HG02870 (cell line): ENCODE measurements around the gene PRKCH.

Experiments used
- ATAC-seq: cut with Tn5 transposase; IDR thresholded peaks from one replicate; pipeline ENCODE4 v1.9.1; 2021; ENCODE audit warnings: mild to moderate bottlenecking, moderate library complexity; ENCODE audit not compliant: unreplicated experiment

The PRKCH gene

DNA sequence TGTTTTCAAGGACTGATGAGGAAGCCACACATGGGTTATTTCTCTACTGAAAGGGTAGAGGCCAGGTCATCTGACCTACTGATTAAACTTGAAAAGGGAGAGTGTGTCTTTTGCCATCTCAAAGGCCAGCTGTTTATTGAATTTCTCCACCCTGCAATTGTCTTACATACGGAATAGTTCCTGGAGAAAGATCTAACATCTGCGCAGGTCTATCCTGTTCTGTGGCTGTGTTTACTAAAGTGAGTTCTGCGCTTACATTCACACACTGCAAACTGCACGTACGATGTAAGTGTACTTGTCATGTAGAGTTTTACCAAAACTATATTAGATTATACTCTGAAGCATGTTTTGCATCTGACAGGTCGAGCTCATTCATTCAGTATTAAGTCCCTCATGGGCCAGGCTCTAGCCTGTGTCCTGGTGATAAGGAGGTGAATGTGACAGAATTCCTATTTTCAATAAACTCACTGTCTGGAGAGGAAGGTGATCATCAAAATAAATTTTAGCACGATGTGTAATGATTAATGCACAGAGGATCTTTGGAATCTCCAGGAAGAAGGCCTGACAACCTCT lies 96.6 kb downstream of the PRKCH start:
- no peak for ATAC-seq

GRCh38 chr14:61418746-61419145 lies 97.4 kb downstream of the PRKCH start:
- no peak for ATAC-seq

GRCh38 chr14:61419201-61419600 lies 97.8 kb downstream of the PRKCH start:
- ATAC-seq = no peak

GRCh38 chr14:61420326-61420725 lies 98.9 kb downstream of the PRKCH start:
- no peak for ATAC-seq

- ATAC-seq = no peak
These were observed 100.0 kb downstream of the PRKCH start for GRCh38 chr14:61421212-61421923.

DNA sequence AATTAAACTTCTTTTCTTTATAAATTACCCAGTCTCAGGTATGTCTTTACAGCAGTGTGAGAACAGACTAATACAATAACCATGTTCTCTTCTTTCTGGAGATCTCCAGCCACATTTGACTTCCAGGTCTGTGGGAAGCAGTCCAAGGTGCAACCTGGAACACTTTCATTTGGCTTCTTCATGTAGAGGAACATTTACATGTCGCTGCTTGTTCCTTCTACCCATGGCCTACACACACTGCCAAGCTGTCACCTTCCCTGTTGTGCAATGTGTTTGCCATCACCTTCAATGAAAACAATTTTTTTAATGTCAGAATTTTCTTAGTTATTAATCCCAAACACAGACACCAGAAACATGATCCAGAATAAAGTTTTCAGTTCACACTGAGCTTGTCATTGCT lies 104.7 kb downstream of the PRKCH start:
- no peak for ATAC-seq

DNA sequence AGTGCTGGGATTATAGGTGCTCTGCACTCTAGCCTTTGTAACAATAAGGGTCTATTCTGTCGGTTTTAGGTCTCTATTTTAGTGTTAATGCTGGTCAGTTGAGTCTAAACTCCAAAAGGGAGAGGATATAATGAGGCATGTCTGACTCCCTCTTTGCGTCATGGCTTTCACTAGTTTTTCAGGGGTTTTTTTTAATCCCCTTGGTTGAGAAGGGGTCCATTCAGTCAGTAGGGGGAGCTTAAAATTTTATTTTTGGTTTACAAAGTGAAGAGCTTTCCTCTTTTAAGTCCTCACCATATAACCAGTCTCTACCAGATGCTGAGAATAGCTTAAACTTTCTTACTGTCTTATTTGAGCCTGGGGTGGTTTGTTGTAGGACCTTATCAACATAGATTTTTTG lies 106.9 kb downstream of the PRKCH start:
- ATAC-seq = no peak

- no peak for ATAC-seq
These were observed 107.9 kb downstream of the PRKCH start for GRCh38 chr14:61429316-61429715.

- ATAC-seq = no peak
These were observed 108.8 kb downstream of the PRKCH start for GRCh38 chr14:61430066-61430757.

DNA sequence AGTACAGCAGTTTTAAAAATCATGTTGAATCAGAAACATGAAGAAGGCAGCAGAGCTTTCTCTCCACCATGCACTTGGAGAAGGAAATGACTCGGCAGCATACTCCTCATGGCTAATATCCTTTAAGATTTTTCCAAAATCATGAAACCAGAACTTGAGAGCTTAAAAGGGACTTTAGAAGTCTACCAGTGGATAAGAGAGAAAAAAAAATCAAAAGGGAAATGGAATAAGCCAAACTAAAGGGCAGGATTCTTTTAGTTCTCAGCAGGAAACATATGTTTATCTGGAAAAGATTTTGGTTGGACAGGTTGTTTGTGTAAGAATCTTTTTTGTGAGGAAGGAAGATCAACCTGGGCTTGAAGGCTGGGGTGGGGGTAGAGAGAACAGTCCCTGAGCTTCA lies 111.8 kb downstream of the PRKCH start:
- no peak for ATAC-seq

- no peak for ATAC-seq
These were observed 112.4 kb downstream of the PRKCH start for GRCh38 chr14:61433828-61434227.

DNA sequence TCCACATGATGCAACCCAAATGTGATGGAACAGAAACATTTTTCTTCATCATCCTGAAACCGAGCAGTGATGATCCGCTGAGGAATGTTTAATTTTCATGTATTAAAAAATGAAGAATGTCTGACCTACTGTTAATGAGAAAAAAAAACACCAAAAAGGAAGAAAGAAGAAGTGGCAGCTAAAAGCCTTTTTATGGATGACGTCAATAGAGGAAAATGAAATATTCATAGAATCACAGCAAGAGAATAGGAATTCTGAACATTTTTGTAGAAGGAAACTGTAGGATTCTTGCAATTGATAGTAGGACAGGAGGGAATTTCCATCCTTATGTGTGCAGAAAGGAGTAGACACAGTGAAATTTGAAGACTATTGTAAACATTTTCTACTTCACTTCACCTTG lies 112.9 kb downstream of the PRKCH start:
- ATAC-seq = no peak

GRCh38 chr14:61435563-61436337 lies 114.4 kb downstream of the PRKCH start:
- ATAC-seq = no peak

- no peak for ATAC-seq
These were observed 116.0 kb downstream of the PRKCH start for GRCh38 chr14:61437381-61437780.

GRCh38 chr14:61438036-61438435 lies 116.7 kb downstream of the PRKCH start:
- ATAC-seq = no peak

DNA sequence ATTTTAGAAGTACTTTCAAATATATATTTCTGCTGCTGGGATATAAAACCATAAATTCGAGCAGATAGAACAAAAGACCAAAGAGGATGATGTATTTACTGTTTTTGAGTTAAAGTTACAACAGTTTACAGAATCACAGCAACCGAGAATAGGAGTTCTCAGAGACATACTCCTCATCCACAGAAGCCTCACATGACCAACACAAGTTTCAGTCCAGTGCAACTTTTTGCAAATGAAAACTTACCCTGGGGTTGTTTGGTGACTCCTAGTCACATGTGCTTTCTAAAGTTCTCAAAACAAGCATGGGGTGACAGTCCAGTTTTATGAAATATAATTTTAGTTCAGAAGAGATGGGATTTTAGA lies 117.1 kb downstream of the PRKCH start:
- ATAC-seq = peak; percentile 49

- ATAC-seq = peak; percentile 48
These were observed 117.7 kb downstream of the PRKCH start for GRCh38 chr14:61438860-61439765.

- no peak for ATAC-seq
These were observed 118.5 kb downstream of the PRKCH start for GRCh38 chr14:61439779-61440418.

GRCh38 chr14:61443481-61443880 lies 122.1 kb downstream of the PRKCH start:
- no peak for ATAC-seq

GRCh38 chr14:61444215-61444768 lies 122.9 kb downstream of the PRKCH start:
- ATAC-seq = peak; percentile 88
